SK-N-SH (cell line): ENCODE data around the gene UNC93B1. TPM values are rescaled to one million over a fixed set of nuclear protein-coding genes. Genes with fewer than 3 reads are reported as not detected.
"Not testable (repeated sequence)": the region's sequence is repeated elsewhere in the genome, so short reads cannot be mapped to it uniquely, and the experiment has no call there.

Source experiments
- CTCF ChIA-PET: fragments of 300-600, 350-600 bp; formaldehyde crosslinking; extraction: SDS; loops from one replicate; lab custom pipeline; 2021; lab: Yijun Ruan, JAX
- POLR2A ChIA-PET: fragments of 350-600 bp; sonication (Branson Sonifier 250); formaldehyde crosslinking; extraction: SDS; loops from one replicate; lab custom pipeline; 2020; ENCODE audit warnings: antibody characterized with exemption, inconsistent platforms; lab: Yijun Ruan, JAX
- DNase-seq: peaks from one replicate; pipeline ENCODE4 v3.0.0; 2012
- H2AFZ ChIP-seq: fragments of 200-600 bp; sonication (generic); 2 replicates; pipeline ENCODE4 v1.8.1; 2016; ENCODE audit warnings: antibody characterized with exemption, mild to moderate bottlenecking, low read depth
- H3F3A ChIP-seq: fragments of 200-600 bp; sonication (generic); replicated peaks from 2 replicates; pipeline ENCODE3; 2016; ENCODE audit warnings: antibody characterized with exemption, mild to moderate bottlenecking; ENCODE audit not compliant: insufficient read depth
- H3K27ac ChIP-seq, 2 experiments: fragments of 200-500 bp in 1 of 2; fragments of 200-600 bp in 1 of 2; sonication (Bioruptor generic) in 1 of 2; sonication (generic), shearing (Covaris generic) in 1 of 2; 2 replicates each; pipeline versions ENCODE4 v1.5.1 to v1.6.1; 2014 to 2016; ENCODE audit warnings: low read depth in 2 of 2, inconsistent platforms in 1 of 2, low read length in 1 of 2, mild to moderate bottlenecking in 1 of 2, mixed read lengths in 1 of 2
- H3K27me3 ChIP-seq: fragments of 200-600 bp; sonication (generic), shearing (Covaris generic); 2 replicates; pipeline ENCODE4 v1.6.1; 2016; ENCODE audit warnings: mixed run types; ENCODE audit not compliant: insufficient read depth
- H3K36me3 ChIP-seq, 2 experiments: fragments of 200-500 bp in 1 of 2; fragments of 200-600 bp in 1 of 2; sonication (Bioruptor generic) in 1 of 2; sonication (generic) in 1 of 2; replicated peaks in 1 of 2; 2 replicates each; pipeline versions ENCODE3 to v1.5.1; 2014 to 2016; ENCODE audit warnings: low read length in 1 of 2, mild to moderate bottlenecking in 1 of 2; ENCODE audit not compliant: insufficient read depth in 2 of 2, control insufficient read depth in 1 of 2
- H3K4me1 ChIP-seq, 2 experiments: fragments of 200-500 bp in 1 of 2; fragments of 200-600 bp in 1 of 2; sonication (Bioruptor generic) in 1 of 2; sonication (generic), shearing (Covaris generic) in 1 of 2; 2 replicates each; pipeline versions ENCODE4 v1.5.1 to v1.6.1; 2014 to 2016; ENCODE audit warnings: low read depth in 1 of 2, low read length in 1 of 2, mixed run types in 1 of 2; ENCODE audit not compliant: insufficient read depth in 2 of 2, control insufficient read depth in 1 of 2
- H3K4me2 ChIP-seq: fragments of 200-600 bp; sonication (generic), shearing (Covaris generic); 2 replicates; pipeline ENCODE4 v1.6.1; 2017; ENCODE audit warnings: mixed run types
- H3K4me3 ChIP-seq, 2 experiments: fragments of 200-500 bp in 1 of 2; fragments of 200-600 bp in 1 of 2; sonication (Bioruptor generic) in 1 of 2; sonication (generic), shearing (Covaris generic) in 1 of 2; 2 replicates each; pipeline versions ENCODE4 v1.5.1 to v1.8.1; 2014 to 2016; ENCODE audit warnings: low read depth in 2 of 2, inconsistent platforms in 1 of 2, low read length in 1 of 2, mild to moderate bottlenecking in 1 of 2, mixed read lengths in 1 of 2, moderate library complexity in 1 of 2
- H3K79me2 ChIP-seq: fragments of 200-600 bp; sonication (generic); 2 replicates; pipeline ENCODE4 v1.8.1; 2017; ENCODE audit warnings: mild to moderate bottlenecking; ENCODE audit not compliant: insufficient read depth
- H3K9ac ChIP-seq: fragments of 200-600 bp; sonication (generic); 2 replicates; pipeline ENCODE4 v1.6.1; 2017; ENCODE audit warnings: mixed run types
- H3K9me2 ChIP-seq: fragments of 200-600 bp; sonication (generic); 2 replicates; pipeline ENCODE4 v1.6.1; 2017; ENCODE audit warnings: mixed run types
- H3K9me3 ChIP-seq: fragments of 200-600 bp; sonication (generic); 2 replicates; pipeline ENCODE4 v1.6.1; 2017; ENCODE audit warnings: mixed run types, mild to moderate bottlenecking, moderate library complexity
- H4K20me1 ChIP-seq: fragments of 200-600 bp; sonication (generic); 2 replicates; pipeline ENCODE4 v1.6.1; 2017; ENCODE audit warnings: mild to moderate bottlenecking, mixed run types; ENCODE audit not compliant: insufficient read depth
- CTCF ChIP-seq: fragments of 200-600 bp; sonication (generic); IDR thresholded peaks from 2 replicates; pipeline ENCODE4 v1.6.1; 2017; ENCODE audit warnings: antibody characterized with exemption, mild to moderate bottlenecking, moderate library complexity
- RAD21 ChIP-seq: IDR thresholded peaks from 2 replicates; pipeline ENCODE4 v1.6.1; 2012; ENCODE audit warnings: mild to moderate bottlenecking, low read length
- SMC3 ChIP-seq: IDR thresholded peaks from 2 replicates; pipeline ENCODE4 v1.6.1; 2012; ENCODE audit warnings: low read depth, low read length, improper control_type of control experiment
- WGBS: methylation state at CpG from one replicate; pipeline ENCODE4 v1.1.6; 2017; ENCODE audit warnings: low lambda C conversion rate; 5-methylcytosine and 5-hydroxymethylcytosine counted together
- polyA plus RNA-seq, 3 experiments: library from polyadenylated mRNA; depleted of rRNA; stranded (reverse); fragments of >200 nt; gene quantifications; 2 replicates each; pipeline ENCODE4 v1.2.3, GENCODE V29; 2012

UNC93B1 gene
- polyA plus RNA-seq, 1 of the 3 experiments (the other 2 are of a cell fraction): 28.9 TPM

DNA sequence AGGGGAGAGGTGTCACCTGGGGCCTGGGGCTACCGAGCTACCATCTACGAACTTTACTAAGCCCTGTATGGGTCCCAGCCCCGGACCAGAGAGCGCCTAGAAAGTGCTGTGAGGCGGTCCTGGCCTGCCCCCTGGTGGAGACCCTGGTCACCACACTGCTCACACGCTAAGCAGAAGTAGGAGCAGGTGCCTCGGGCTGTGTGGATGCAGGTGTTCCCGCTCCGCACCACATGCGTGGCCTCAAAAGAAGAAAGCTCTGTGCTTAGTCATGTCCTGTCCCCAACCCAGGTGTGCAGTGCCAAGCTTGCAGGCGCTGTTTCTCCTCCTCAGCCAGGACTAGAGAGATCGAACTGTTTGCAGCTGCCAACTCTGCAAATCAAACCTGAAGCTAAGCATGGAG lies 10.1 kb downstream of the UNC93B1 start:
- H3K36me3 ChIP-seq, POLR2A ChIA-PET, H3K4me1 ChIP-seq, H3F3A ChIP-seq, H3K4me2 ChIP-seq, H2AFZ ChIP-seq, H3K4me3 ChIP-seq, H3K27ac ChIP-seq, H4K20me1 ChIP-seq, H3K9ac ChIP-seq, H3K27me3 ChIP-seq: not testable (repeated sequence)
- CTCF ChIA-PET: interaction anchor here (0.7 to 2.2 kb wide), 9 partner anchors 9 to 77 kb away, joined by 3 to 12 read pairs (median 4); partner anchors contain the start of gene UNC93B1
- peak; percentile 61 for TF ChIP-seq CTCF
- peak; percentile 39; the same call in 1 of the 2 replicates for TF ChIP-seq SMC3
- TF ChIP-seq RAD21: peak; percentile 61
- TF ChIP-seq, all 33 proteins: peak for 3; not testable (repeated sequence) for 30
- 56% methylated on average over 12 of the region's 12 CpGs for WGBS
- not testable (repeated sequence) for H3K79me2 ChIP-seq, H3K9me2 ChIP-seq, H3K9me3 ChIP-seq
- peak; percentile 42 for DNase-seq

DNA sequence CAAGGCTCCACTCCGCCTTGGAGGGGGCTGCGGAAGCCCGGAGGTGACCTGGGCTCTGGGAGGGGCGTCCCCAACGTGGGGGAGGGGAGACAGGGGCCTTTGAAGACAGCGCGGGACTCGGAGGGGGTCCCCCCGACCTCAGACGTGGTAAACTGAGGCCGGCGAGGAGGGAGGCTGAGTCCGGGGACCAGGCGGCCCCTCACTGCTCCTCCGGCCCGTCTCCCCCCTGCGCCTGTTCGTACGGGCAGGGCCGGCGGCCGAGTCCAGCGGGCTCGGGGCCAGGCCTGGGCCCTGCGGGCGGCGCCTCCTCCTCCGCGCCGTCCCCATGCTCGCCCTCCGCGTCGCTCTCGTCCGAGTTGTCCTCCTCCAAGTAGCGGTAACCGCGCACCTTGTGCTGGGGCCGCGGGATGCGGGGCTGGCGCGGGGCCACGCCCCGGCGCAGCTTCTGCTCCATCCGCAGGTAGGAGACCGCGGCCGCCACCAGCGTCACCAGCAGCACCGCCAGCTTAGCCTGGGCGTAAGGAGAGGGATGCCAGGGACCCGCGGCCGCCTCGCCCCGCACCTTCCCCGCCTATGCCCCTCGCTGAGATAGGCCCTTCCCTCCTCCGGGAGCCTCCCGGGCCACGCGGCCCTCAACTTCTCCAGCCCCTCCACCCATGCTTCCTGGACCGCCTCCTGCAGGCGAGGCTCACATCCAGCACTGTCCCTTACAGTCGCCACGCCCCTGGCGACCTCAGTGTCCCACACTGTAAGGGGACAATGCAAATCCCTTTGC lies 12.4 kb downstream of the UNC93B1 start:
- POLR2A ChIA-PET, H3K4me1 ChIP-seq, H3F3A ChIP-seq, H3K4me2 ChIP-seq, H3K9me3 ChIP-seq, H3K36me3 ChIP-seq, H3K79me2 ChIP-seq, H3K4me3 ChIP-seq, DNase-seq, H3K9ac ChIP-seq, CTCF ChIA-PET, H2AFZ ChIP-seq, H3K9me2 ChIP-seq, H3K27ac ChIP-seq, H3K27me3 ChIP-seq, H4K20me1 ChIP-seq: not testable (repeated sequence)
- WGBS: 95% methylated on average over 43 of the region's 70 CpGs

DNA sequence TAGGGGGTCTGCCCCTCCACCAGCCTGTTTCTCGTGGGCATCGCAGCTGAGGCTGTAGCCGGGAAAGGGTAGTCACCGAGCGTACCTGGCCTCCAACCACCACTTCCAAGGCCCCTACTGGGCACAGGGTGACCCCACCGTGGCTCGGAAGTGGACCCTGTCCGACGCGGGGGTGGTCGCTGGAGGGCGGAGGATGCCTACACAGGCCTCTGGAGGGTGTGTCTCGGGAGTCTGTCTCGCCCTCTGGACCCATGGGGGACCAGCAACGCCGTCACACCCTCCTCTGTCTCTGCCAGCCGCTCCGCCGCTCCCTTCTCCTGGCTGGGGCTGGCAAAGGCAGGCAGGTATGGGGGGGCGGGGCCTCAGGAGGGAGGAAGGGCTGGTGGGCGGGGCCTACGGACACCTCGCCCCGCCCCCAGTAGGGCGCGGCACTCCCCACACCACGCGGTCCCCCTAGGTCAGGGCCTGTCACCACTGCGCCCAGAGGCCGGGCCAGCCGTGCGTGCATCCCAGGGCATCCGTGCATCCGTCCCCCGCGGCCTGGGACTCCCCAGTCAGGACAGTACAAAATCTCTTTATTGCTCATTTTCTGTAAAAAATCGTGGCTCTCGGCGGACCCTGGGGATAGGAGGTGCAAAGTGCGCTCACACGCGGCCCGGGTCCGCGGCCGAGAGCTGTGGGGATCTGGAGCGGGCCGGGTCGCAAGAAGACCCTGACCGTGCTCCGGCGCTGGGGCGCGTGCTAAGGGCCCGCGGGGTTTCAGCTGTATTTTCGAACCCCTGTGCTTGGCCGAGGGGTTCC lies 13.2 kb downstream of the UNC93B1 start:
- POLR2A ChIA-PET, H3K27me3 ChIP-seq, H3K9ac ChIP-seq, H3K36me3 ChIP-seq, H3K79me2 ChIP-seq, H3K27ac ChIP-seq, H3F3A ChIP-seq, H3K9me3 ChIP-seq, H2AFZ ChIP-seq, H3K4me3 ChIP-seq, H3K9me2 ChIP-seq, CTCF ChIA-PET, H4K20me1 ChIP-seq, H3K4me2 ChIP-seq, H3K4me1 ChIP-seq: not testable (repeated sequence)
- WGBS: 95% methylated on average over 8 of the region's 58 CpGs
- peak; percentile 19 for DNase-seq

- H3K9me2 ChIP-seq, H3K4me2 ChIP-seq, H3K36me3 ChIP-seq, POLR2A ChIA-PET, DNase-seq, H3K4me1 ChIP-seq, H3K9me3 ChIP-seq, CTCF ChIA-PET, H3K4me3 ChIP-seq, H3K79me2 ChIP-seq, H3K27me3 ChIP-seq, H2AFZ ChIP-seq, H3F3A ChIP-seq, H4K20me1 ChIP-seq, H3K27ac ChIP-seq, H3K9ac ChIP-seq: not testable (repeated sequence)
- whole genome bisulfite sequencing: 60% methylated on average over 6 of the region's 6 CpGs
Observed at GRCh38 chr11:67985302-67985701, 18.6 kb downstream of the UNC93B1 start.
